ENCODE data around the gene ATRIP. TPM values are rescaled to one million over a fixed set of nuclear protein-coding genes. Genes with fewer than 3 reads are reported as not detected.

The ATRIP gene
- total RNA-seq, 1 donor from 2014 or later = 14.6 TPM

- H3K27ac Mint-ChIP-seq = peak overlapping the region; percentile 82
- H3K27me3 Mint-ChIP-seq = no peaks in the 10 kb centered on the region
- ChIA-PET CTCF (interaction anchor here (1.7 to 3.4 kb wide), 3 partner anchors 10 to 61 kb away, joined by 12 to 35 read pairs (median 16); no protein-coding TSS in a partner anchor), POLR2A (interaction anchor here (0.5 to 2.4 kb wide), 14 partner anchors 10 to 402 kb away, joined by 3 to 24 read pairs (median 5); partner anchors contain the start of genes CDC25A, PFKFB4, PRKAR2A and ZNF589)
- TF ChIP-seq CTCF (IDR thresholded peaks at IDR 0.05) = no peak
- H3K4me1 Mint-ChIP-seq = peaks cover 46% of the 10 kb centered on the region
- no peaks in the 10 kb centered on the region for H3K9me3 Mint-ChIP-seq
- DNase-seq = no peak
- H3K4me3 Mint-ChIP-seq = peak overlapping the region; percentile 85
- H3K36me3 Mint-ChIP-seq (ENCODE audit: low read depth) = peaks cover 35% of the 10 kb centered on the region
- no peak for ATAC-seq (ENCODE audit: low read depth)
- intact Hi-C loops (cut with micrococcal nuclease) = loop anchor here (1.0 to 10.0 kb wide), 3 partner anchors 20 to 361 kb away; partner anchors contain the start of gene IP6K2
These were observed 503 bp upstream of the ATRIP start for GRCh38 chr3:48446043-48446424.

GRCh38 chr3:48451270-48451669 lies 4.7 kb downstream of the ATRIP start:
- H3K27me3 Mint-ChIP-seq = no peaks in the 10 kb centered on the region
- intact Hi-C loops (cut with micrococcal nuclease) = no loop called here
- ChIA-PET POLR2A (interaction anchor here (0.7 to 1.1 kb wide), 2 partner anchors 11 to 48 kb away, joined by 3 to 8 read pairs; no protein-coding TSS in a partner anchor), CTCF (interaction anchor here (0.6 to 4.0 kb wide), 2 partner anchors 15 to 21 kb away, joined by 4 to 20 read pairs; no protein-coding TSS in a partner anchor)
- no peak overlapping the region for H3K27ac Mint-ChIP-seq
- no peaks in the 10 kb centered on the region for H3K9me3 Mint-ChIP-seq
- DNase-seq (no peak), ATAC-seq (ENCODE audit: low read depth) (no peak)
- peaks cover 48% of the 10 kb centered on the region for H3K36me3 Mint-ChIP-seq (ENCODE audit: low read depth)
- no peak overlapping the region for H3K4me3 Mint-ChIP-seq
- TF ChIP-seq CTCF (IDR thresholded peaks at IDR 0.05) = no peak
- H3K4me1 Mint-ChIP-seq = peaks cover 22% of the 10 kb centered on the region

GRCh38 chr3:48456456-48456855 lies 9.9 kb downstream of the ATRIP start:
- ChIA-PET CTCF (interaction anchor here (0.8 to 1.5 kb wide), 2 partner anchors 20 kb away, joined by 3 to 15 read pairs; no protein-coding TSS in a partner anchor), POLR2A (no interaction called here)
- H3K36me3 Mint-ChIP-seq (ENCODE audit: low read depth) = peaks cover 82% of the 10 kb centered on the region
- no peaks in the 10 kb centered on the region for H3K27me3 Mint-ChIP-seq
- no peak for TF ChIP-seq CTCF (IDR thresholded peaks at IDR 0.05)
- no peaks in the 10 kb centered on the region for H3K4me1 Mint-ChIP-seq
- H3K4me3 Mint-ChIP-seq = no peak overlapping the region
- no peaks in the 10 kb centered on the region for H3K9me3 Mint-ChIP-seq
- no peak overlapping the region for H3K27ac Mint-ChIP-seq
- ATAC-seq (ENCODE audit: low read depth) (no peak), DNase-seq (no peak)
- intact Hi-C loops (cut with micrococcal nuclease) = no loop called here

GRCh38 chr3:48459331-48459730 lies 12.8 kb downstream of the ATRIP start:
- Mint-ChIP-seq H3K4me1 (no peaks in the 10 kb centered on the region), H3K27me3 (no peaks in the 10 kb centered on the region), H3K27ac (no peak overlapping the region), H3K9me3 (no peaks in the 10 kb centered on the region), H3K36me3 (ENCODE audit: low read depth) (peaks cover 56% of the 10 kb centered on the region), H3K4me3 (no peak overlapping the region)
- DNase-seq (no peak), ATAC-seq (ENCODE audit: low read depth) (no peak)
- CTCF ChIA-PET = interaction anchor here (1.1 kb wide), 1 partner anchor 23 kb away, joined by 4 read pairs; no protein-coding TSS in a partner anchor
- intact Hi-C loops (cut with micrococcal nuclease) = no loop called here
- TF ChIP-seq CTCF (IDR thresholded peaks at IDR 0.05) = no peak
- POLR2A ChIA-PET = no interaction called here

- no peak overlapping the region for H3K4me3 Mint-ChIP-seq
- ATAC-seq (ENCODE audit: low read depth) (no peak), DNase-seq (no peak)
- H3K9me3 Mint-ChIP-seq = no peaks in the 10 kb centered on the region
- ChIA-PET CTCF (no interaction called here), POLR2A (no interaction called here)
- no peaks in the 10 kb centered on the region for H3K27me3 Mint-ChIP-seq
- peaks cover 49% of the 10 kb centered on the region for H3K36me3 Mint-ChIP-seq (ENCODE audit: low read depth)
- intact Hi-C loops (cut with micrococcal nuclease) = no loop called here
- TF ChIP-seq CTCF (IDR thresholded peaks at IDR 0.05) = no peak
- H3K4me1 Mint-ChIP-seq = no peaks in the 10 kb centered on the region
- H3K27ac Mint-ChIP-seq = no peak overlapping the region
These were observed 13.4 kb downstream of the ATRIP start for GRCh38 chr3:48459773-48460516.
